HepG2 (cell line): ENCODE results near the gene LTK. TPM values are rescaled to one million over a fixed set of nuclear protein-coding genes. Genes with fewer than 3 reads are reported as not detected.
A peak's percentile ranks its signal among the peaks of the same experiment; 100 is the strongest.

Experiments
- CC2D1A ChIP-seq: sonication (generic); formaldehyde crosslinking; IDR thresholded peaks from 2 replicates; pipeline ENCODE4 v1.8.1; 2023; ENCODE audit warnings: mild to moderate bottlenecking, missing genetic modification reagents
- CEBPB ChIP-seq: IDR thresholded peaks from 2 replicates; pipeline ENCODE4 v1.6.1; 2011; ENCODE audit warnings: low read depth, low read length, improper control_type of control experiment, borderline replicate concordance
- HIC2 ChIP-seq: sonication (generic); formaldehyde crosslinking; IDR thresholded peaks from 2 replicates; pipeline ENCODE4 v1.9.0; 2022; ENCODE audit warnings: low read depth, missing genetic modification reagents
- HNRNPH1 ChIP-seq: fragments of 200-400 bp; formaldehyde crosslinking; optimal IDR thresholded peaks from 2 replicates; pipeline ENCODE3; 2017; ENCODE audit warnings: mild to moderate bottlenecking, low read depth, low read length
- ISL2 ChIP-seq: sonication (generic); formaldehyde crosslinking; IDR thresholded peaks from 2 replicates; pipeline ENCODE4 v1.5.0; 2020; ENCODE audit warnings: missing genetic modification reagents
- KLF12 ChIP-seq: sonication (generic); formaldehyde crosslinking; IDR thresholded peaks from 2 replicates; pipeline ENCODE4 v1.4.0; 2020; ENCODE audit warnings: missing genetic modification reagents, borderline replicate concordance
- RARG ChIP-seq: sonication (generic); formaldehyde crosslinking; IDR thresholded peaks from 2 replicates; pipeline ENCODE4 v1.4.0; 2020; ENCODE audit warnings: low read depth, mild to moderate bottlenecking, missing genetic modification reagents
- REL ChIP-seq: sonication (generic); formaldehyde crosslinking; conservative IDR thresholded peaks from 2 replicates; pipeline ENCODE4 v1.8.0; 2022; ENCODE audit warnings: mild to moderate bottlenecking, missing genetic modification reagents, moderate library complexity
- SAP130 ChIP-seq: IDR thresholded peaks from 2 replicates; pipeline ENCODE4 v1.6.1; 2016; ENCODE audit warnings: low read depth
- SIN3A ChIP-seq: IDR thresholded peaks from 2 replicates; pipeline ENCODE4 v1.6.1; 2011; ENCODE audit warnings: low read depth, mild to moderate bottlenecking, control low read depth, low read length, borderline replicate concordance
- SIX4 ChIP-seq: sonication (generic); formaldehyde crosslinking; IDR thresholded peaks from 2 replicates; pipeline ENCODE4 v1.4.0; 2020; ENCODE audit warnings: missing genetic modification reagents
- TOE1 ChIP-seq: sonication (generic); formaldehyde crosslinking; IDR thresholded peaks from 2 replicates; pipeline ENCODE4 v1.4.0; 2020; ENCODE audit warnings: mild to moderate bottlenecking, missing genetic modification reagents
- TSC22D2 ChIP-seq: sonication (generic); formaldehyde crosslinking; IDR thresholded peaks from 2 replicates; pipeline ENCODE4 v1.5.1; 2020; ENCODE audit warnings: missing genetic modification reagents, mild to moderate bottlenecking, borderline replicate concordance
- ZNF17 ChIP-seq: sonication (generic); formaldehyde crosslinking; IDR thresholded peaks from 2 replicates; pipeline ENCODE4 v1.5.0; 2020; ENCODE audit warnings: mild to moderate bottlenecking, missing genetic modification reagents
- ZNF230 ChIP-seq: sonication (generic); formaldehyde crosslinking; IDR thresholded peaks from 2 replicates; pipeline ENCODE4 v1.4.0; 2020; ENCODE audit warnings: mild to moderate bottlenecking, missing genetic modification reagents
- ZNF639 ChIP-seq: conservative IDR thresholded peaks from 2 replicates; pipeline ENCODE4 v1.6.1; 2018; ENCODE audit warnings: missing genetic modification reagents
- ZNF646 ChIP-seq: sonication (generic); formaldehyde crosslinking; IDR thresholded peaks from 2 replicates; pipeline ENCODE4 v1.9.0; 2021; ENCODE audit warnings: mild to moderate bottlenecking, missing genetic modification reagents
- ZNF878 ChIP-seq: sonication (generic); formaldehyde crosslinking; IDR thresholded peaks from 2 replicates; pipeline ENCODE4 v1.8.1; 2023; ENCODE audit warnings: mild to moderate bottlenecking, missing genetic modification reagents, moderate library complexity
- polyA plus RNA-seq, 8 experiments: library from polyadenylated mRNA; depleted of rRNA in 3 of 8; stranded (reverse) in 7 of 8; unstranded in 1 of 8; fragments of >200 nt; fragmentation: Illumina TruSeq in 4 of 8; extraction: Trizol in 4 of 8; gene quantifications; 2 replicates each; pipeline versions ENCODE4 v1.2.1 to v1.2.3, GENCODE V29; 2011 to 2016; ENCODE audit warnings: low read depth in 4 of 8, missing spikeins in 1 of 8, mixed read lengths in 1 of 8; ENCODE audit not compliant: insufficient read depth in 1 of 8
- total RNA-seq, 5 experiments: library from RNA; depleted of rRNA; stranded (reverse); fragments of >200 nt; fragmentation: Illumina TruSeq; extraction: Trizol; gene quantifications; 2 replicates each; pipeline ENCODE4 v1.2.3, GENCODE V29; 2016; ENCODE audit warnings: low read depth in 1 of 5

The LTK gene
- total and polyA plus RNA-seq, 2 of the 13 experiments (the other 11 are each of a cell fraction or from before 2014, with no cell fraction given) = 0.01 TPM; not detected in 1

GRCh38 chr15:41493902-41494189, 19.8 kb downstream of the LTK start (continued):
- TF ChIP-seq SIN3A (0 out of 2 replicates have a peak, but pooled peaks have one; percentile 3), RARG (CRISPR knock-in tag) (0 out of 2 replicates have a peak, but pooled peaks have one; percentile 1), ZNF639 (CRISPR knock-in tag) (no peak), CC2D1A (CRISPR knock-in tag) (no peak), CEBPB (no peak), ZNF230 (CRISPR knock-in tag) (0 out of 2 replicates have a peak, but pooled peaks have one; percentile 6), TOE1 (no peak), ZNF646 (no peak), ZNF878 (no peak), SAP130 (CRISPR knock-in tag) (no peak), ZNF17 (no peak), SIX4 (CRISPR knock-in tag) (no peak), REL (CRISPR knock-in tag) (no peak), HNRNPH1 (no peak), TSC22D2 (CRISPR knock-in tag) (no peak), KLF12 (CRISPR knock-in tag) (no peak), ISL2 (CRISPR knock-in tag) (no peak), HIC2 (CRISPR knock-in tag) (no peak)
